ENCODE measurements around the gene TBC1D22A. TPM values are rescaled to one million over a fixed set of nuclear protein-coding genes. Genes with fewer than 3 reads are reported as not detected.

Gene TBC1D22A
- polyA plus RNA-seq, 1 of the 3 experiments (the other 2 are of a cell fraction): 16.5 TPM

DNA sequence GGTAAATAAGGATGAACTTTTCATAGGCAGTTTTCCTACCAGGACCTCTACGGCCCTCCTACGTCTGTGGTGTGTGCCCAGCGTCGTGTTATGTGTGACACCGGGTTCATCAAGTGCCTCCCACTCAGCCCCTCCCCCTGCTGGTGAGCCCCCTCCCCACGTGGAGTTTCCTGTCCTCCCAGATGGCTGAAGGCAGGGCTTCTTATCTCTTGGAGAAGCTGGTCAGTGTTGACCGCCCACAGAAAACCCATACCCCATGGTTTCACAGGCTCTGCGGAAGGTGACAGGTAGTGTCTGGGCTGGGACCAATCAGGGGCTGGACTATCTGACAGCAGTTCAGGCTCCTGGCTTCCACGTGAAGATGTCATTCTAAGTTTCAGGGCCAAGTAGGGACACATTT lies 393.5 kb downstream of the TBC1D22A start:
- CTCF ChIA-PET: no interaction called here
- Histone ChIP-seq H3K27me3 (ENCODE audit: insufficient read depth) (no peaks in the 10 kb centered on the region), H3K27ac (ENCODE audit: low read depth in 2 of 2, low read length in 1 of 2) (no peak overlapping the region), H3K4me1 (ENCODE audit: control insufficient read depth in 1 of 2, insufficient read depth in 2 of 2, low read depth in 1 of 2, low read length in 1 of 2) (peaks cover 7 to 15% of the 10 kb centered on the region in 2 experiments; a peak in 3 of 4 replicates), H4K20me1 (ENCODE audit: insufficient read depth) (no peaks in the 10 kb centered on the region), H3K9me2 (no peaks in the 10 kb centered on the region), H3K4me2 (no peak overlapping the region), H3K4me3 (ENCODE audit: low read depth in 2 of 2, low read length in 1 of 2) (no peak overlapping the region), H3K9ac (no peak overlapping the region), H2AFZ (ENCODE audit: low read depth) (no peak overlapping the region), H3F3A (replicated peaks; ENCODE audit: insufficient read depth) (no peaks in the 10 kb centered on the region), H3K79me2 (ENCODE audit: insufficient read depth) (no peaks in the 10 kb centered on the region), H3K36me3 (replicated peaks in 1 of 2; ENCODE audit: control insufficient read depth in 1 of 2, insufficient read depth in 2 of 2, low read length in 1 of 2) (no peaks in the 10 kb centered on the region), H3K9me3 (no peaks in the 10 kb centered on the region)
- WGBS (ENCODE audit: low lambda C conversion rate): 90% methylated on average over 6 of the region's 9 CpGs
- TF ChIP-seq MEF2A (IDR thresholded peaks at IDR 0.05; ENCODE audit: borderline replicate concordance, low read depth) (no peak), YY1 (IDR thresholded peaks at IDR 0.05; ENCODE audit: low read depth) (no peak), IRF3 (IDR thresholded peaks at IDR 0.05; ENCODE audit: low read depth, low read length) (no peak), GATA2 (CRISPR knock-in tag; IDR thresholded peaks at IDR 0.05) (no peak), RXRA (IDR thresholded peaks at IDR 0.05; ENCODE audit: borderline replicate concordance, low read depth) (no peak), FOXM1 (IDR thresholded peaks at IDR 0.05; ENCODE audit: low read depth) (no peak), FOXJ3 (CRISPR knock-in tag; IDR thresholded peaks at IDR 0.05) (no peak), TCF12 (IDR thresholded peaks at IDR 0.05) (no peak), NRF1 (IDR thresholded peaks at IDR 0.05; ENCODE audit: low read depth, low read length) (no peak), REST (IDR thresholded peaks at IDR 0.05; ENCODE audit: low read depth, low read length) (no peak), SIN3A (IDR thresholded peaks at IDR 0.05; ENCODE audit: borderline replicate concordance, low read depth, low read length) (no peak), ZBTB33 (IDR thresholded peaks at IDR 0.05; ENCODE audit: borderline replicate concordance, low read depth) (no peak), TAF1 (IDR thresholded peaks at IDR 0.05; ENCODE audit: borderline replicate concordance, low read depth, low read length) (no peak), EP300 (IDR thresholded peaks at IDR 0.05; ENCODE audit: borderline replicate concordance in 1 of 2, low read depth in 1 of 2, low read length in 1 of 2) (no peak), RFX5 (IDR thresholded peaks at IDR 0.05; ENCODE audit: low read length) (no peak)
- TF ChIP-seq, protein P1, sequence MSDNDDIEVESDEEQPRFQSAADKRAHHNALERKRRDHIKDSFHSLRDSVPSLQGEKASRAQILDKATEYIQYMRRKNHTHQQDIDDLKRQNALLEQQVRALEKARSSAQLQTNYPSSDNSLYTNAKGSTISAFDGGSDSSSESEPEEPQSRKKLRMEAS (IDR thresholded peaks at IDR 0.05; ENCODE audit: low read depth): no peak
- TF ChIP-seq, protein P2, sequence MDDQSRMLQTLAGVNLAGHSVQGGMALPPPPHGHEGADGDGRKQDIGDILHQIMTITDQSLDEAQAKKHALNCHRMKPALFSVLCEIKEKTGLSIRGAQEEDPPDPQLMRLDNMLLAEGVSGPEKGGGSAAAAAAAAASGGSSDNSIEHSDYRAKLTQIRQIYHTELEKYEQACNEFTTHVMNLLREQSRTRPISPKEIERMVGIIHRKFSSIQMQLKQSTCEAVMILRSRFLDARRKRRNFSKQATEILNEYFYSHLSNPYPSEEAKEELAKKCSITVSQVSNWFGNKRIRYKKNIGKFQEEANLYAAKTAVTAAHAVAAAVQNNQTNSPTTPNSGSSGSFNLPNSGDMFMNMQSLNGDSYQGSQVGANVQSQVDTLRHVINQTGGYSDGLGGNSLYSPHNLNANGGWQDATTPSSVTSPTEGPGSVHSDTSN (IDR thresholded peaks at IDR 0.05): no peak
- no peak for DNase-seq
- POLR2A ChIA-PET: no interaction called here
